HG02678 (cell line): ENCODE data around the gene MTERF1.

Experiments
- ATAC-seq: cut with Tn5 transposase; IDR thresholded peaks from one replicate; pipeline ENCODE4 v1.9.1; 2021; ENCODE audit warnings: mild to moderate bottlenecking, moderate library complexity; ENCODE audit not compliant: unreplicated experiment

The MTERF1 gene

GRCh38 chr7:91835826-91836368 is 44.6 kb downstream of the MTERF1 start:
- no peak for ATAC-seq

GRCh38 chr7:91835091-91835825 is 45.2 kb downstream of the MTERF1 start:
- no peak for ATAC-seq

- no peak for ATAC-seq
Measured at GRCh38 chr7:91832493-91833045, 47.9 kb downstream of the MTERF1 start.

GRCh38 chr7:91827169-91827568 is 53.3 kb downstream of the MTERF1 start:
- no peak for ATAC-seq

- no peak for ATAC-seq
Measured at GRCh38 chr7:91826377-91826776, 54.1 kb downstream of the MTERF1 start.

- ATAC-seq = no peak
Measured at GRCh38 chr7:91824201-91824600, 56.3 kb downstream of the MTERF1 start.
